ENCODE results near the gene DNM2.

- no peak for TF ChIP-seq POLR2A (IDR thresholded peaks at IDR 0.05)
- TF ChIP-seq EP300 (IDR thresholded peaks at IDR 0.05): no peak
These were observed 22.9 kb downstream of the DNM2 start for GRCh38 chr19:10740798-10741197.
